ENCODE measurements around the gene LRBA. TPM values are rescaled to one million over a fixed set of nuclear protein-coding genes. Genes with fewer than 3 reads are reported as not detected.

Gene LRBA
- total and polyA plus RNA-seq, 8 donors = 43.3 to 62.5 (median 52.3) TPM

- no peak for TF ChIP-seq CTCF (IDR thresholded peaks at IDR 0.05)
- no peaks in the 10 kb centered on the region for H3K9me3 ChIP-seq
- intact Hi-C loops (cut with DNase I) = no loop called here
- no peak overlapping the region for H3K27ac ChIP-seq
- no peaks in the 10 kb centered on the region for H3K4me1 ChIP-seq
- ATAC-seq = no peak
- no peaks in the 10 kb centered on the region for H3K27me3 ChIP-seq
- no peaks in the 10 kb centered on the region for H3K36me3 ChIP-seq
- DNase-seq = no peak
- H3K4me3 ChIP-seq = no peak overlapping the region
Observed at GRCh38 chr4:150332086-150332485, 683.0 kb downstream of the LRBA start.

GRCh38 chr4:150329373-150329772 lies 685.7 kb downstream of the LRBA start:
- Histone ChIP-seq H3K27ac (no peak overlapping the region), H3K9me3 (no peaks in the 10 kb centered on the region), H3K36me3 (no peaks in the 10 kb centered on the region), H3K4me3 (no peak overlapping the region), H3K27me3 (no peaks in the 10 kb centered on the region), H3K4me1 (no peaks in the 10 kb centered on the region)
- intact Hi-C loops (cut with DNase I) = no loop called here
- DNase-seq = no peak
- TF ChIP-seq CTCF (IDR thresholded peaks at IDR 0.05) = no peak
- no peak for ATAC-seq

- Histone ChIP-seq H3K4me3 (no peak overlapping the region), H3K4me1 (no peaks in the 10 kb centered on the region), H3K27ac (no peak overlapping the region), H3K9me3 (no peaks in the 10 kb centered on the region), H3K27me3 (no peaks in the 10 kb centered on the region), H3K36me3 (no peaks in the 10 kb centered on the region)
- no peak for TF ChIP-seq CTCF (IDR thresholded peaks at IDR 0.05)
- DNase-seq = no peak
- no peak for ATAC-seq
- intact Hi-C loops (cut with DNase I) = no loop called here
Observed at GRCh38 chr4:150328496-150328895, 686.6 kb downstream of the LRBA start.

- Histone ChIP-seq H3K27ac (no peak overlapping the region), H3K36me3 (no peaks in the 10 kb centered on the region), H3K4me1 (no peaks in the 10 kb centered on the region), H3K4me3 (no peak overlapping the region), H3K9me3 (no peaks in the 10 kb centered on the region), H3K27me3 (no peaks in the 10 kb centered on the region)
- no peak for TF ChIP-seq CTCF (IDR thresholded peaks at IDR 0.05)
- intact Hi-C loops (cut with DNase I) = no loop called here
- DNase-seq (no peak), ATAC-seq (no peak)
Observed at GRCh38 chr4:150327262-150327780, 687.8 kb downstream of the LRBA start.

GRCh38 chr4:150325872-150326271 lies 689.2 kb downstream of the LRBA start:
- TF ChIP-seq CTCF (IDR thresholded peaks at IDR 0.05) = no peak
- intact Hi-C loops (cut with DNase I) = no loop called here
- Histone ChIP-seq H3K27me3 (no peaks in the 10 kb centered on the region), H3K27ac (no peak overlapping the region), H3K4me1 (no peaks in the 10 kb centered on the region), H3K36me3 (no peaks in the 10 kb centered on the region), H3K4me3 (no peak overlapping the region), H3K9me3 (no peaks in the 10 kb centered on the region)
- ATAC-seq (no peak), DNase-seq (no peak)
